GM23338 (cell line): Measurements from ENCODE around the gene FAF1. TPM values are rescaled to one million over a fixed set of nuclear protein-coding genes. Genes with fewer than 3 reads are reported as not detected.
"Not testable (repeated sequence)": the region's sequence is repeated elsewhere in the genome, so short reads cannot be mapped to it uniquely, and the experiment has no call there.

Experiments used
- ATAC-seq: fragments of 200-7000 bp; cut with Tn5 transposase; 3 replicates; pipeline ENCODE4 v1.9.1; 2020
- DNase-seq: peaks from one replicate; pipeline ENCODE4 v3.0.0-alpha.2; 2015; ENCODE audit warnings: low spot score
- H2AFZ ChIP-seq: fragments of 200-600 bp; sonication (generic); 2 replicates; pipeline ENCODE4 v1.8.0; 2016; ENCODE audit warnings: antibody characterized with exemption, mild to moderate bottlenecking, moderate library complexity
- H3F3A ChIP-seq: fragments of 200-600 bp; sonication (generic); replicated peaks from 2 replicates; pipeline ENCODE4 v1.8.0; 2017; ENCODE audit warnings: antibody characterized with exemption, mixed run types, low read depth
- H3K27ac ChIP-seq: fragments of 200-600 bp; sonication (generic); 2 replicates; pipeline ENCODE4 v1.6.1; 2016; ENCODE audit warnings: low read depth
- H3K27me3 ChIP-seq: fragments of 200-600 bp; sonication (generic); 2 replicates; pipeline ENCODE4 v1.8.0; 2016; ENCODE audit warnings: mild to moderate bottlenecking, mixed run types, moderate library complexity; ENCODE audit not compliant: insufficient read depth
- H3K36me3 ChIP-seq: fragments of 200-600 bp; sonication (generic); 2 replicates; pipeline ENCODE4 v1.8.0; 2016; ENCODE audit warnings: mild to moderate bottlenecking; ENCODE audit not compliant: insufficient read depth
- H3K4me1 ChIP-seq: fragments of 200-600 bp; sonication (generic); 2 replicates; pipeline ENCODE4 v1.8.0; 2016; ENCODE audit warnings: mild to moderate bottlenecking, moderate library complexity; ENCODE audit not compliant: insufficient read depth
- H3K4me2 ChIP-seq: fragments of 200-600 bp; sonication (generic); 2 replicates; pipeline ENCODE4 v1.7.1; 2017; ENCODE audit warnings: mixed run types
- H3K4me3 ChIP-seq: fragments of 200-600 bp; sonication (generic); 2 replicates; pipeline ENCODE4 v1.6.1; 2016; ENCODE audit warnings: mixed run types
- H3K79me2 ChIP-seq: fragments of 200-600 bp; sonication (generic); replicated peaks from 2 replicates; pipeline ENCODE4 v1.8.0; 2017; ENCODE audit warnings: mild to moderate bottlenecking; ENCODE audit not compliant: insufficient read depth
- H3K9me2 ChIP-seq: fragments of 200-600 bp; sonication (generic); 2 replicates; pipeline ENCODE4 v1.8.0; 2017; ENCODE audit not compliant: insufficient read depth
- H4K20me1 ChIP-seq: fragments of 200-600 bp; sonication (generic); replicated peaks from 2 replicates; pipeline ENCODE4 v1.8.0; 2017; ENCODE audit warnings: mild to moderate bottlenecking; ENCODE audit not compliant: insufficient read depth
- H3K27ac Mint-ChIP-seq: 2 replicates; pipeline ENCODE4 v1.8.0; 2020; ENCODE audit warnings: inconsistent platforms, mild to moderate bottlenecking, moderate library complexity, mixed read lengths
- H3K27me3 Mint-ChIP-seq: 3 replicates; pipeline ENCODE4 v1.8.0; 2022; ENCODE audit warnings: low read depth, mild to moderate bottlenecking, moderate library complexity, mixed read lengths, inconsistent platforms; ENCODE audit not compliant: insufficient read depth, poor library complexity
- H3K36me3 Mint-ChIP-seq: 3 replicates; pipeline ENCODE4 v1.8.0; 2021; ENCODE audit warnings: low read depth, mild to moderate bottlenecking, inconsistent platforms, moderate library complexity, mixed read lengths
- H3K4me1 Mint-ChIP-seq: 3 replicates; pipeline ENCODE4 v1.8.0; 2020; ENCODE audit warnings: mild to moderate bottlenecking, inconsistent platforms, mixed read lengths
- H3K4me3 Mint-ChIP-seq: 3 replicates; pipeline ENCODE4 v1.8.0; 2021; ENCODE audit warnings: moderate library complexity, mild to moderate bottlenecking, inconsistent platforms, mixed read lengths
- H3K9me3 Mint-ChIP-seq: 3 replicates; pipeline ENCODE4 v1.8.0; 2020; ENCODE audit warnings: moderate library complexity, mild to moderate bottlenecking, inconsistent platforms, mixed read lengths
- CREB1 ChIP-seq: fragments of 250-450 bp; sonication (Bioruptor Pico); IDR thresholded peaks from 2 replicates; pipeline ENCODE4 v1.5.0; 2020; ENCODE audit warnings: low read depth, mild to moderate bottlenecking, moderate library complexity
- EZH2 ChIP-seq: fragments of 200-600 bp; sonication (generic); IDR thresholded peaks from one replicate; pipeline ENCODE4 v1.8.0; 2017; ENCODE audit warnings: antibody characterized with exemption, mild to moderate bottlenecking, low read depth; ENCODE audit not compliant: unreplicated experiment
- JUNB ChIP-seq: IDR thresholded peaks from one replicate; pipeline ENCODE4 v1.6.1; 2016; ENCODE audit warnings: antibody characterized with exemption; ENCODE audit not compliant: unreplicated experiment
- POLR2AphosphoS5 ChIP-seq: IDR thresholded peaks from 2 replicates; pipeline ENCODE4 v1.6.1; 2016; ENCODE audit warnings: antibody characterized with exemption, low read depth
- STAT1 ChIP-seq: IDR thresholded peaks from one replicate; pipeline ENCODE4 v1.6.1; 2016; ENCODE audit warnings: antibody characterized with exemption; ENCODE audit not compliant: unreplicated experiment
- ZNF114 ChIP-seq: fragments of 250-450 bp; sonication (Bioruptor Pico); IDR thresholded peaks from 2 replicates; pipeline ENCODE4 v1.5.0; 2020; ENCODE audit warnings: mild to moderate bottlenecking, moderate library complexity
- polyA plus RNA-seq: library from polyadenylated mRNA; unstranded; fragments of >200 nt; fragmentation: Nextera tagmentation; extraction: Ambion mirVana; gene quantifications from 2 replicates; pipeline ENCODE4 v1.2.1, GENCODE V29; 2016
- total RNA-seq: library from RNA; depleted of rRNA; stranded (reverse); fragments of >200 nt; shearing (Covaris generic); gene quantifications from 2 replicates; pipeline ENCODE4 v1.2.3, GENCODE V29; 2014
- TF ChIP-seq, protein P1 (sequence below): IDR thresholded peaks from 2 replicates; pipeline ENCODE4 v1.6.1; 2016; ENCODE audit warnings: antibody characterized with exemption

FAF1 gene
- total and polyA plus RNA-seq, 2 experiments from 2014 or later = 24.1 to 53.2 TPM

GRCh38 chr1:50829014-50829958 lies 130.8 kb downstream of the FAF1 start:
- no peaks in the 10 kb centered on the region for H3K36me3 ChIP-seq
- H3K4me3 Mint-ChIP-seq = no peak overlapping the region
- H3K9me3 Mint-ChIP-seq = peaks cover 38% of the 10 kb centered on the region; the same call in 2 of the 3 replicates
- peaks cover 21% of the 10 kb centered on the region; the same call in 1 of the 2 replicates for H3K79me2 ChIP-seq
- H3K27ac ChIP-seq = no peak overlapping the region
- TF ChIP-seq ZNF114 (CRISPR knock-in tag) (no peak), STAT1 (no peak), POLR2AphosphoS5 (no peak), CREB1 (CRISPR knock-in tag) (no peak), JUNB (no peak), EZH2 (no peak)
- TF ChIP-seq, protein P1, sequence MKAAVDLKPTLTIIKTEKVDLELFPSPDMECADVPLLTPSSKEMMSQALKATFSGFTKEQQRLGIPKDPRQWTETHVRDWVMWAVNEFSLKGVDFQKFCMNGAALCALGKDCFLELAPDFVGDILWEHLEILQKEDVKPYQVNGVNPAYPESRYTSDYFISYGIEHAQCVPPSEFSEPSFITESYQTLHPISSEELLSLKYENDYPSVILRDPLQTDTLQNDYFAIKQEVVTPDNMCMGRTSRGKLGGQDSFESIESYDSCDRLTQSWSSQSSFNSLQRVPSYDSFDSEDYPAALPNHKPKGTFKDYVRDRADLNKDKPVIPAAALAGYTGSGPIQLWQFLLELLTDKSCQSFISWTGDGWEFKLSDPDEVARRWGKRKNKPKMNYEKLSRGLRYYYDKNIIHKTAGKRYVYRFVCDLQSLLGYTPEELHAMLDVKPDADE = no peak
- no peaks in the 10 kb centered on the region; the same call in 1 of the 2 replicates for H4K20me1 ChIP-seq
- H3K4me3 ChIP-seq = no peak overlapping the region
- DNase-seq (no peak), ATAC-seq (no peak)
- H3K9me2 ChIP-seq = no peaks in the 10 kb centered on the region
- H2AFZ ChIP-seq = no peak overlapping the region
- no peaks in the 10 kb centered on the region for H3F3A ChIP-seq
- H3K27me3 ChIP-seq = no peaks in the 10 kb centered on the region
- peaks cover 35% of the 10 kb centered on the region for H3K36me3 Mint-ChIP-seq
- H3K27ac Mint-ChIP-seq = no peak overlapping the region
- H3K4me1 Mint-ChIP-seq = no peaks in the 10 kb centered on the region
- H3K27me3 Mint-ChIP-seq = peaks cover 2% of the 10 kb centered on the region
- H3K4me1 ChIP-seq = no peaks in the 10 kb centered on the region
- no peak overlapping the region for H3K4me2 ChIP-seq

DNA sequence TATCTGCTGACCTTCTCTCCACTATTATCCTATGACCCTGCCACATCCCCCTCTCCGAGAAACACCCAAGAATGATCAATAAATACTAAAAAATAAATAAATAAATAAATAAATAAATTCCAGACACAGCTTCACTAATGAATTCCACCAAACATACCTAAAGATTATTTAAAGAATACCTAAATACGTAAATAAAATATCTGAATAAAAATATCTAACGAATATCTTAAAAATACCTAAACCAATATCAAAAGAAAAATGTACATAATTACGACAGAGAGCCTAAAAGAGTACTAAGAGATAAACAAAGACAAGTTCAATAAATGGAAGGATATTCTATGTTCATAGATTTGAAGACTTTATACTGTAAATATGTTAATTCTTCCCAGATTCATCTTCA lies 132.5 kb downstream of the FAF1 start:
- Histone ChIP-seq H4K20me1 (no peaks in the 10 kb centered on the region; the same call in 1 of the 2 replicates), H3F3A (no peaks in the 10 kb centered on the region), H3K4me2 (no peak overlapping the region), H3K4me1 (no peaks in the 10 kb centered on the region), H3K27ac (no peak overlapping the region), H3K36me3 (no peaks in the 10 kb centered on the region), H3K27me3 (no peaks in the 10 kb centered on the region), H3K9me2 (no peaks in the 10 kb centered on the region), H3K79me2 (0 out of 2 replicates have a peak, but pooled peaks cover 32% of the 10 kb centered on the region), H2AFZ (no peak overlapping the region), H3K4me3 (no peak overlapping the region)
- Mint-ChIP-seq H3K27me3 (peaks cover 2% of the 10 kb centered on the region), H3K4me3 (no peak overlapping the region), H3K27ac (no peak overlapping the region), H3K36me3 (peaks cover 22% of the 10 kb centered on the region), H3K9me3 (peaks cover 29% of the 10 kb centered on the region; the same call in 2 of the 3 replicates), H3K4me1 (no peaks in the 10 kb centered on the region)
- TF ChIP-seq JUNB (no peak), STAT1 (no peak)
- ATAC-seq (no peak), DNase-seq (no peak)

DNA sequence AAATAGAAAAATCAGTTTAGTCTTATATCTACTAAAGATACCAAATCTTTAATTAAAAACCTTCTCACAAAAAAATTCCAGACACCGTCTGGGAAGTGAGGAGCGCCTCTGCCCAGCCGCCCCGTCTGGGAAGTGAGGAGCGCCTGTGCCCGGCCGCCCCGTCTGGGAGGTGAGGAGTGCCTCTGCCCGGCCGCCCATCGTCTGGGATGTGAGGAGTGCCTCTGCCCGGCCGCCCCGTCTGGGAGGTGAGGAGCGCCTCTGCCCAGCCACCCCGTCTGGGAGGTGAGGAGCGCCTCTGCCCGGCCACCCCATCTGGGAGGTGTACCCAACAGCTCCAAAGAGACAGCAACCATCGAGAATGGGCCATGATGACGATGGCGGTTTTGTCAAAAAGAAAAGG lies 133.3 kb downstream of the FAF1 start:
- not testable (repeated sequence) for DNase-seq, H3K27ac ChIP-seq, H4K20me1 ChIP-seq, H3K4me3 ChIP-seq, ATAC-seq, H3K36me3 ChIP-seq, H2AFZ ChIP-seq, H3K4me1 Mint-ChIP-seq, H3K27ac Mint-ChIP-seq, H3F3A ChIP-seq, H3K9me2 ChIP-seq, H3K4me1 ChIP-seq, H3K4me3 Mint-ChIP-seq, H3K4me2 ChIP-seq, H3K27me3 ChIP-seq, H3K27me3 Mint-ChIP-seq
- Mint-ChIP-seq H3K36me3 (peaks cover 15% of the 10 kb centered on the region; the same call in 2 of the 3 replicates), H3K9me3 (peaks cover 21% of the 10 kb centered on the region; the same call in 2 of the 3 replicates)
- 0 out of 2 replicates have a peak, but pooled peaks cover 32% of the 10 kb centered on the region for H3K79me2 ChIP-seq
